Testis (tissue), 3 donors: ENCODE measurements around the gene DUSP3. TPM values are rescaled to one million over a fixed set of nuclear protein-coding genes. Genes with fewer than 3 reads are reported as not detected.

ENCODE experiments used
- DNase-seq: peaks from one replicate; pipeline ENCODE4 v3.0.0-alpha.2; 2019
- H3K27ac ChIP-seq, 2 donors: fragments of 200-600 bp; sonication (generic); one replicate each; pipeline ENCODE4 v1.5.1; 2019
- H3K27me3 ChIP-seq: fragments of 200-600 bp; sonication (generic); one replicate; pipeline ENCODE4 v1.5.1; 2019
- H3K36me3 ChIP-seq: fragments of 200-600 bp; sonication (generic); one replicate; pipeline ENCODE4 v1.5.1; 2017; ENCODE audit warnings: low read depth; ENCODE audit errors: missing control alignments
- H3K4me1 ChIP-seq: fragments of 200-600 bp; sonication (generic); one replicate; pipeline ENCODE4 v1.5.1; 2019
- H3K4me3 ChIP-seq, 2 donors: fragments of 200-600 bp; sonication (generic); one replicate each; pipeline ENCODE4 v1.5.1; 2017 to 2019
- H3K9me3 ChIP-seq: fragments of 200-600 bp; sonication (generic); one replicate; pipeline ENCODE4 v1.5.1; 2017
- CTCF ChIP-seq, 3 experiments: fragments of 450-650 bp in 2 of 3; fragments of 200-600 bp in 1 of 3; sonication (generic) in 1 of 3; IDR thresholded peaks; one replicate each; pipeline ENCODE4 v1.5.1; 2016 to 2019; ENCODE audit warnings: antibody characterized with exemption in 3 of 3, mild to moderate bottlenecking in 2 of 3, moderate library complexity in 1 of 3
- POLR2A ChIP-seq: fragments of 450-650 bp; IDR thresholded peaks from one replicate; pipeline ENCODE4 v1.6.1; 2017; ENCODE audit warnings: antibody characterized with exemption, mild to moderate bottlenecking, moderate library complexity
- WGBS, 2 donors: methylation state at CpG; one replicate each; pipeline ENCODE4 v1.1.5; 2018; 5-methylcytosine and 5-hydroxymethylcytosine counted together
- intact Hi-C: fragments of 100-400 bp; cut with DNase I; formaldehyde crosslinking; loops from one replicate; pipeline ENCODE4 v1.15.1; 2023; ENCODE audit warnings: low total_unique reads
- polyA plus RNA-seq: library from polyadenylated mRNA; stranded (reverse); fragments of 350-450 nt; fragmentation: Illumina TruSeq; extraction: RNeasy Lipid Tissue Mini Kit (QIAGEN cat#74804); gene quantifications from one replicate; pipeline ENCODE4 v1.2.3, GENCODE V29; 2014; ENCODE audit warnings: low read depth, low replicate concordance; ENCODE audit not compliant: insufficient read depth
- total RNA-seq, 2 donors: library from RNA; depleted of rRNA; stranded (reverse); fragments of >200 nt; gene quantifications; one replicate each; pipeline ENCODE4 v1.2.3, GENCODE V29; 2016

DUSP3 gene
- total and polyA plus RNA-seq, 3 donors from 2014 or later: 54.8 to 75.1 (median 59.2) TPM

GRCh38 chr17:43723697-43724359 is 54.9 kb downstream of the DUSP3 start:
- WGBS, 2 donors: 76 to 79% methylated on average over 6 of the region's 6 CpGs
- Histone ChIP-seq H3K9me3 (no peaks in the 10 kb centered on the region), H3K4me3 (no peak overlapping the region), H3K4me1 (no peaks in the 10 kb centered on the region), H3K27me3 (no peaks in the 10 kb centered on the region), H3K36me3 (no peaks in the 10 kb centered on the region), H3K27ac (no peak overlapping the region)
- no peak for DNase-seq
- intact Hi-C loops: no loop called here
- TF ChIP-seq POLR2A (no peak), CTCF (IDR thresholded peaks at IDR 0.05) (no peak)

- Histone ChIP-seq H3K4me3 (no peak overlapping the region), H3K27me3 (no peaks in the 10 kb centered on the region), H3K36me3 (no peaks in the 10 kb centered on the region), H3K4me1 (no peaks in the 10 kb centered on the region), H3K27ac (no peak overlapping the region), H3K9me3 (no peaks in the 10 kb centered on the region)
- 67 to 80% methylated on average over 8 of the region's 8 CpGs for WGBS, 2 donors
- no peak for TF ChIP-seq CTCF (IDR thresholded peaks at IDR 0.05)
- TF ChIP-seq POLR2A: no peak
- intact Hi-C loops: no loop called here
- DNase-seq: no peak
Measured at GRCh38 chr17:43722870-43723665, 55.7 kb downstream of the DUSP3 start.

- intact Hi-C loops: no loop called here
- no peak overlapping the region for H3K27ac ChIP-seq
- H3K36me3 ChIP-seq: no peaks in the 10 kb centered on the region
- H3K4me3 ChIP-seq: no peak overlapping the region
- no peak for DNase-seq
- H3K9me3 ChIP-seq: no peaks in the 10 kb centered on the region
- no peaks in the 10 kb centered on the region for H3K27me3 ChIP-seq
- H3K4me1 ChIP-seq: no peaks in the 10 kb centered on the region
- TF ChIP-seq POLR2A (no peak), CTCF (IDR thresholded peaks at IDR 0.05) (no peak)
- 94 to 100% methylated on average over 3 of the region's 3 CpGs for WGBS, 2 donors
Measured at GRCh38 chr17:43722269-43722619, 56.5 kb downstream of the DUSP3 start.

- H3K4me3 ChIP-seq: peak overlapping the region in 1 of 2 donors; percentile 77
- H3K27me3 ChIP-seq: no peaks in the 10 kb centered on the region
- intact Hi-C loops: no loop called here
- no peaks in the 10 kb centered on the region for H3K4me1 ChIP-seq
- DNase-seq: no peak
- H3K36me3 ChIP-seq: no peaks in the 10 kb centered on the region
- no peaks in the 10 kb centered on the region for H3K9me3 ChIP-seq
- TF ChIP-seq POLR2A (no peak), CTCF (IDR thresholded peaks at IDR 0.05) (no peak)
- 90 to 96% methylated on average over 4 of the region's 4 CpGs for WGBS, 2 donors
- no peak overlapping the region for H3K27ac ChIP-seq
Measured at GRCh38 chr17:43721537-43722268, 57.1 kb downstream of the DUSP3 start.
